Measurements from ENCODE around the gene MATN1. TPM values are rescaled to one million over a fixed set of nuclear protein-coding genes. Genes with fewer than 3 reads are reported as not detected.

The MATN1 gene
- polyA plus RNA-seq, 1 donor (not counting 4 experiments of a cell fraction or from before 2014, with no cell fraction given) = 0.05 TPM

GRCh38 chr1:30732277-30732996, 9.1 kb upstream of the MATN1 start:
- Histone ChIP-seq H4K20me1 (ENCODE audit: control insufficient read depth, extremely low read depth, insufficient read depth, low read length) (no peaks in the 10 kb centered on the region), H3K27me3 (ENCODE audit: control insufficient read depth, extremely low read depth, insufficient read depth, low read length) (no peaks in the 10 kb centered on the region), H3K4me3 (ENCODE audit: control insufficient read depth in 2 of 3, extremely low read depth in 1 of 3, insufficient read depth in 2 of 3, low read depth in 1 of 3, low read length in 3 of 3) (no peak overlapping the region), H3K4me2 (ENCODE audit: control insufficient read depth, extremely low read depth, insufficient read depth, low read depth, low read length) (no peak overlapping the region), H3K4me1 (ENCODE audit: control insufficient read depth, extremely low read depth, insufficient read depth, low read length) (no peaks in the 10 kb centered on the region), H3K36me3 (ENCODE audit: control insufficient read depth in 2 of 2, extremely low read depth in 1 of 2, insufficient read depth in 2 of 2, low read length in 2 of 2) (no peaks in the 10 kb centered on the region), H3K27ac (ENCODE audit: control insufficient read depth, insufficient read depth, low read length) (no peak overlapping the region), H2AFZ (ENCODE audit: control insufficient read depth, low read length) (no peak overlapping the region), H3K9me1 (ENCODE audit: control insufficient read depth, extremely low read depth, insufficient read depth, low read length) (no peaks in the 10 kb centered on the region), H3K79me2 (ENCODE audit: control insufficient read depth, insufficient read depth, low read length) (no peaks in the 10 kb centered on the region), H3K9me3 (ENCODE audit: control insufficient read depth, low read depth, low read length) (no peaks in the 10 kb centered on the region), H3K9ac (ENCODE audit: control insufficient read depth, extremely low read depth, insufficient read depth, low read length) (no peak overlapping the region)
- dilution Hi-C loops (cut with MboI; ENCODE audit: extremely low pct_ligation_motif_present, low sequenced_read_pairs) = no loop called here
- DNase-seq (ENCODE audit: low read depth, low spot score) (no peak), FAIRE-seq (no peak)
- TF ChIP-seq EZH2 (IDR thresholded peaks at IDR 0.05; ENCODE audit: low read length) (no peak), CTCF (optimal IDR thresholded peaks at IDR 0.05 in 1 of 3, IDR thresholded peaks at IDR 0.05 in 1 of 3, conservative IDR thresholded peaks at IDR 0.05 in 1 of 3; ENCODE audit: extremely low read depth in 1 of 3, insufficient read depth in 2 of 3, low read length in 3 of 3) (no peak)

DNA sequence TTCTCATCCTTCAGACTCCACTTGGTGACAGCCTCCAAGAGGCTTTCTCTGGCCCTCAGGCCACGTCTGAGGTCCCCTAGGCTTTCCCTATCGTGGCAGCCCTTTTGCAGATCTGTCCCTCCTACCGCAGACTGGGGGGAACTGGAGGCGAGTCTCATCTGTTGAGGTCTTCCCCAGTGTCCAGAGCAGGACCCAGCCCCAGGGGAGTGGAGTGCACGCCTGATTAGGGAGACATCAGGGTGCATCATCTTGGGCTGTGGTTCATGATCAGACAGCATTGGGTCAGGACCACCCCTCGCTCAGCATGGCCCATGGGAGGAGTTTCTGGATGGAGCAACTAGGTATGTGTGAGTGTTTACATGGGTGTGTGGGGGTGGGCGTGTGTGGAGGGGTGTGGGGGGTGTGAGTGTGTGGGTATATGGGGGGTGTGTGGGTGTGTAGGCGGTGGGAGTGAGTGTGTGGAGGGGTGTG, 8.5 kb upstream of the MATN1 start:
- Histone ChIP-seq H3K9me3 (ENCODE audit: control insufficient read depth, low read depth, low read length) (no peaks in the 10 kb centered on the region), H2AFZ (ENCODE audit: control insufficient read depth, low read length) (no peak overlapping the region), H3K27me3 (ENCODE audit: control insufficient read depth, extremely low read depth, insufficient read depth, low read length) (no peaks in the 10 kb centered on the region), H3K4me1 (ENCODE audit: control insufficient read depth, extremely low read depth, insufficient read depth, low read length) (no peaks in the 10 kb centered on the region), H3K4me2 (ENCODE audit: control insufficient read depth, extremely low read depth, insufficient read depth, low read depth, low read length) (no peak overlapping the region), H3K9ac (ENCODE audit: control insufficient read depth, extremely low read depth, insufficient read depth, low read length) (no peak overlapping the region), H3K4me3 (ENCODE audit: control insufficient read depth in 2 of 3, extremely low read depth in 1 of 3, insufficient read depth in 2 of 3, low read depth in 1 of 3, low read length in 3 of 3) (no peak overlapping the region), H3K27ac (ENCODE audit: control insufficient read depth, insufficient read depth, low read length) (no peak overlapping the region), H3K9me1 (ENCODE audit: control insufficient read depth, extremely low read depth, insufficient read depth, low read length) (no peaks in the 10 kb centered on the region), H3K36me3 (ENCODE audit: control insufficient read depth in 2 of 2, extremely low read depth in 1 of 2, insufficient read depth in 2 of 2, low read length in 2 of 2) (no peaks in the 10 kb centered on the region), H3K79me2 (ENCODE audit: control insufficient read depth, insufficient read depth, low read length) (no peaks in the 10 kb centered on the region), H4K20me1 (ENCODE audit: control insufficient read depth, extremely low read depth, insufficient read depth, low read length) (no peaks in the 10 kb centered on the region)
- no peak for DNase-seq (ENCODE audit: low read depth, low spot score)
- dilution Hi-C loops (cut with MboI; ENCODE audit: extremely low pct_ligation_motif_present, low sequenced_read_pairs) = no loop called here
- TF ChIP-seq EZH2 (IDR thresholded peaks at IDR 0.05; ENCODE audit: low read length) (no peak), CTCF (optimal IDR thresholded peaks at IDR 0.05 in 1 of 3, IDR thresholded peaks at IDR 0.05 in 1 of 3, conservative IDR thresholded peaks at IDR 0.05 in 1 of 3; ENCODE audit: extremely low read depth in 1 of 3, insufficient read depth in 2 of 3, low read length in 3 of 3) (no peak)
- FAIRE-seq = no peak

Measured in keratinocyte (primary cell).